Activated CD4-positive, alpha-beta memory T cell treated with anti-CD3 and anti-CD28 coated beads for 36 hours (primary cell): ENCODE measurements around the gene ATP2A3. TPM values are rescaled to one million over a fixed set of nuclear protein-coding genes. Genes with fewer than 3 reads are reported as not detected.

Experiments used
- CTCF ChIA-PET: fragments of 350-600 bp; sonication (Branson Sonifier 250); formaldehyde crosslinking; loops from one replicate; lab custom pipeline; 2021; ENCODE audit warnings: antibody characterized with exemption, inconsistent platforms; lab: Charles Lee
- POLR2A ChIA-PET: fragments of 350-600 bp; sonication (Branson Sonifier 250); formaldehyde crosslinking; loops from one replicate; lab custom pipeline; 2021; ENCODE audit warnings: antibody characterized with exemption; lab: Charles Lee
- DNase-seq: peaks from one replicate; pipeline ENCODE4 v3.0.0-alpha.2; 2020
- H3K27ac Mint-ChIP-seq: one replicate; pipeline ENCODE4 v1.8.0; 2021; ENCODE audit warnings: mixed read lengths
- H3K27me3 Mint-ChIP-seq: one replicate; pipeline ENCODE4 v1.8.0; 2021; ENCODE audit warnings: mixed read lengths
- H3K36me3 Mint-ChIP-seq: one replicate; pipeline ENCODE4 v1.8.0; 2021; ENCODE audit warnings: mixed read lengths
- H3K4me1 Mint-ChIP-seq: one replicate; pipeline ENCODE4 v1.8.0; 2021; ENCODE audit warnings: low read depth, mixed read lengths
- H3K4me3 Mint-ChIP-seq: one replicate; pipeline ENCODE4 v1.8.0; 2021; ENCODE audit warnings: mild to moderate bottlenecking, mixed read lengths
- H3K9me3 Mint-ChIP-seq: one replicate; pipeline ENCODE4 v1.8.0; 2021; ENCODE audit warnings: mixed read lengths
- intact Hi-C: fragments of 100-400 bp; cut with micrococcal nuclease; formaldehyde crosslinking; loops from one replicate; pipeline ENCODE4 v1.15.1; 2023
- total RNA-seq, 2 experiments: library from RNA; stranded (reverse); gene quantifications; one replicate each; pipeline ENCODE4 v1.2.3, GENCODE V29; 2021

Gene ATP2A3
- total RNA-seq, 2 experiments from 2014 or later, result 107 to 108 TPM

GRCh38 chr17:3912827-3913226 lies 51.4 kb downstream of the ATP2A3 start:
- H3K9me3 Mint-ChIP-seq, result no peaks in the 10 kb centered on the region
- no peak for DNase-seq
- CTCF ChIA-PET, result interaction anchor here (0.5 to 4.8 kb wide), 19 partner anchors 8 to 175 kb away, joined by 3 to 91 read pairs (median 9); partner anchors contain the start of genes ATP2A3, CAMKK1 and NCBP3

GRCh38 chr17:3911271-3912053 lies 52.8 kb downstream of the ATP2A3 start:
- peak; percentile 87 for DNase-seq
- no peaks in the 10 kb centered on the region for H3K9me3 Mint-ChIP-seq
- H3K27ac Mint-ChIP-seq, result peak overlapping the region; percentile 86
- H3K4me3 Mint-ChIP-seq, result peak overlapping the region; percentile 55
- ChIA-PET CTCF (interaction anchor here (1.0 to 4.3 kb wide), 5 partner anchors 18 to 174 kb away, joined by 3 to 39 read pairs (median 3); partner anchors contain the start of genes CAMKK1 and NCBP3), POLR2A (interaction anchor here (0.5 kb wide), 1 partner anchor 70 kb away, joined by 5 read pairs; no protein-coding TSS in a partner anchor)
- intact Hi-C loops, result loop anchor here (5.0 to 10.0 kb wide), 5 partner anchors 49 to 233 kb away; partner anchors contain the start of genes CYB5D2, NCBP3 and ZZEF1
- no peaks in the 10 kb centered on the region for H3K27me3 Mint-ChIP-seq
- H3K4me1 Mint-ChIP-seq, result peaks cover 32% of the 10 kb centered on the region
- no peaks in the 10 kb centered on the region for H3K36me3 Mint-ChIP-seq

More at GRCh38 chr17:3912827-3913226, 51.4 kb downstream of the ATP2A3 start:
- Mint-ChIP-seq H3K27ac (no peak overlapping the region), H3K27me3 (no peaks in the 10 kb centered on the region), H3K36me3 (no peaks in the 10 kb centered on the region), H3K4me1 (peaks cover 39% of the 10 kb centered on the region), H3K4me3 (no peak overlapping the region)
- POLR2A ChIA-PET, result no interaction called here
- intact Hi-C loops, result loop anchor here (1.0 to 10.0 kb wide), 7 partner anchors 51 to 232 kb away; partner anchors contain the start of genes CYB5D2, NCBP3 and ZZEF1

- H3K4me1 Mint-ChIP-seq, result peaks cover 24% of the 10 kb centered on the region
- CTCF ChIA-PET, result interaction anchor here (1.0 to 4.3 kb wide), 4 partner anchors 66 to 173 kb away, joined by 3 to 39 read pairs (median 3); partner anchors contain the start of gene NCBP3
- intact Hi-C loops, result loop anchor here (5.0 to 10.0 kb wide), 5 partner anchors 48 to 234 kb away; partner anchors contain the start of genes CYB5D2, NCBP3 and ZZEF1
- H3K27me3 Mint-ChIP-seq, result no peaks in the 10 kb centered on the region
- no peaks in the 10 kb centered on the region for H3K36me3 Mint-ChIP-seq
- no peaks in the 10 kb centered on the region for H3K9me3 Mint-ChIP-seq
- H3K4me3 Mint-ChIP-seq, result peak overlapping the region; percentile 55
- POLR2A ChIA-PET, result no interaction called here
- peak; percentile 16 for DNase-seq
- peak overlapping the region; percentile 86 for H3K27ac Mint-ChIP-seq
These were observed 53.6 kb downstream of the ATP2A3 start for GRCh38 chr17:3910420-3911270.

- no peaks in the 10 kb centered on the region for H3K27me3 Mint-ChIP-seq
- no peaks in the 10 kb centered on the region for H3K9me3 Mint-ChIP-seq
- no peak overlapping the region for H3K4me3 Mint-ChIP-seq
- peaks cover 24% of the 10 kb centered on the region for H3K4me1 Mint-ChIP-seq
- CTCF ChIA-PET, result no interaction called here
- DNase-seq, result no peak
- H3K36me3 Mint-ChIP-seq, result no peaks in the 10 kb centered on the region
- intact Hi-C loops, result no loop called here
- POLR2A ChIA-PET, result no interaction called here
- H3K27ac Mint-ChIP-seq, result no peak overlapping the region
These were observed 55.0 kb downstream of the ATP2A3 start for GRCh38 chr17:3909257-3909656.

GRCh38 chr17:3907483-3908216 lies 56.6 kb downstream of the ATP2A3 start:
- no peak for DNase-seq
- H3K4me3 Mint-ChIP-seq, result no peak overlapping the region
- intact Hi-C loops, result no loop called here

GRCh38 chr17:3906881-3907280 lies 57.4 kb downstream of the ATP2A3 start:
- ChIA-PET CTCF (interaction anchor here (1.1 to 1.9 kb wide), 4 partner anchors 61 to 169 kb away, joined by 3 to 7 read pairs (median 4); partner anchors contain the start of gene NCBP3), POLR2A (no interaction called here)
- H3K36me3 Mint-ChIP-seq, result no peaks in the 10 kb centered on the region
- no peaks in the 10 kb centered on the region for H3K27me3 Mint-ChIP-seq
- H3K9me3 Mint-ChIP-seq, result no peaks in the 10 kb centered on the region
- H3K27ac Mint-ChIP-seq, result no peak overlapping the region
- no peak overlapping the region for H3K4me3 Mint-ChIP-seq
- intact Hi-C loops, result no loop called here
- H3K4me1 Mint-ChIP-seq, result peaks cover 15% of the 10 kb centered on the region
- no peak for DNase-seq

More at GRCh38 chr17:3907483-3908216, 56.6 kb downstream of the ATP2A3 start:
- H3K4me1 Mint-ChIP-seq, result peaks cover 16% of the 10 kb centered on the region
- H3K27ac Mint-ChIP-seq, result no peak overlapping the region
- no peaks in the 10 kb centered on the region for H3K36me3 Mint-ChIP-seq
- CTCF ChIA-PET, result interaction anchor here (1.1 to 1.9 kb wide), 4 partner anchors 62 to 170 kb away, joined by 3 to 7 read pairs (median 4); partner anchors contain the start of gene NCBP3
- POLR2A ChIA-PET, result no interaction called here
- no peaks in the 10 kb centered on the region for H3K9me3 Mint-ChIP-seq
- H3K27me3 Mint-ChIP-seq, result no peaks in the 10 kb centered on the region

- H3K4me1 Mint-ChIP-seq, result no peaks in the 10 kb centered on the region
- no peaks in the 10 kb centered on the region for H3K9me3 Mint-ChIP-seq
- no peak overlapping the region for H3K27ac Mint-ChIP-seq
- H3K36me3 Mint-ChIP-seq, result no peaks in the 10 kb centered on the region
- POLR2A ChIA-PET, result no interaction called here
- DNase-seq, result no peak
- H3K27me3 Mint-ChIP-seq, result no peaks in the 10 kb centered on the region
- CTCF ChIA-PET, result interaction anchor here (1.4 to 2.6 kb wide), 2 partner anchors 9 to 167 kb away, joined by 6 to 17 read pairs; no protein-coding TSS in a partner anchor
- intact Hi-C loops, result no loop called here
- H3K4me3 Mint-ChIP-seq, result no peak overlapping the region
These were observed 59.2 kb downstream of the ATP2A3 start for GRCh38 chr17:3905017-3905520.

- POLR2A ChIA-PET, result no interaction called here
- Mint-ChIP-seq H3K9me3 (no peaks in the 10 kb centered on the region), H3K27ac (no peak overlapping the region), H3K4me3 (no peak overlapping the region), H3K27me3 (no peaks in the 10 kb centered on the region), H3K4me1 (no peaks in the 10 kb centered on the region), H3K36me3 (no peaks in the 10 kb centered on the region)
- CTCF ChIA-PET, result interaction anchor here (1.4 to 2.6 kb wide), 2 partner anchors 9 to 167 kb away, joined by 6 to 17 read pairs; no protein-coding TSS in a partner anchor
- intact Hi-C loops, result no loop called here
- no peak for DNase-seq
These were observed 59.7 kb downstream of the ATP2A3 start for GRCh38 chr17:3904501-3904900.

GRCh38 chr17:3903881-3904290 lies 60.4 kb downstream of the ATP2A3 start:
- CTCF ChIA-PET, result interaction anchor here (1.0 to 2.6 kb wide), 2 partner anchors 10 to 141 kb away, joined by 3 to 17 read pairs; no protein-coding TSS in a partner anchor
- Mint-ChIP-seq H3K27ac (no peak overlapping the region), H3K4me1 (no peaks in the 10 kb centered on the region), H3K36me3 (no peaks in the 10 kb centered on the region), H3K27me3 (no peaks in the 10 kb centered on the region), H3K9me3 (no peaks in the 10 kb centered on the region), H3K4me3 (no peak overlapping the region)
- intact Hi-C loops, result no loop called here
- POLR2A ChIA-PET, result no interaction called here
- DNase-seq, result no peak

GRCh38 chr17:3903051-3903825 lies 61.0 kb downstream of the ATP2A3 start:
- H3K9me3 Mint-ChIP-seq, result no peaks in the 10 kb centered on the region
- no peak for DNase-seq
- ChIA-PET POLR2A (no interaction called here), CTCF (interaction anchor here (1.0 to 4.0 kb wide), 3 partner anchors 10 to 140 kb away, joined by 3 to 22 read pairs (median 17); no protein-coding TSS in a partner anchor)
- no peaks in the 10 kb centered on the region for H3K27me3 Mint-ChIP-seq
- intact Hi-C loops, result no loop called here
- H3K27ac Mint-ChIP-seq, result no peak overlapping the region
- no peaks in the 10 kb centered on the region for H3K4me1 Mint-ChIP-seq
- no peak overlapping the region for H3K4me3 Mint-ChIP-seq
- no peaks in the 10 kb centered on the region for H3K36me3 Mint-ChIP-seq
